Sigmoid colon (tissue), 3 donors: ENCODE results near the gene WT1.
"Not testable (repeated sequence)": the region's sequence is repeated elsewhere in the genome, so short reads cannot be mapped to it uniquely, and the experiment has no call there.

Source experiments
- CTCF ChIP-seq, 4 experiments: fragments of 450-650 bp in 3 of 4; fragments of 200-600 bp in 1 of 4; IDR thresholded peaks; one replicate each; pipeline ENCODE4 v1.5.1; 2016 to 2019; ENCODE audit warnings: antibody characterized with exemption in 4 of 4, mild to moderate bottlenecking in 3 of 4, moderate library complexity in 2 of 4
- POLR2A ChIP-seq, 2 donors: fragments of 450-650 bp; IDR thresholded peaks; one replicate each; pipeline ENCODE4 v1.6.1; 2016; ENCODE audit warnings: antibody characterized with exemption in 2 of 2, mild to moderate bottlenecking in 2 of 2, moderate library complexity in 2 of 2

- TF ChIP-seq CTCF, POLR2A (IDR thresholded peaks at IDR 0.05): not testable (repeated sequence)
Measured at GRCh38 chr11:32369987-32370386, 65.4 kb downstream of the WT1 start.
